HEK293T (cell line): ENCODE data around the gene RAB40B.

Experiments
- ARNT ChIP-seq: fragments of 450-650 bp; IDR thresholded peaks from 2 replicates; pipeline ENCODE4 v1.6.1; 2017; ENCODE audit warnings: mild to moderate bottlenecking
- BHLHE40 ChIP-seq: fragments of 450-650 bp; IDR thresholded peaks from 2 replicates; pipeline ENCODE4 v1.6.1; 2016; ENCODE audit warnings: mild to moderate bottlenecking, moderate library complexity, borderline replicate concordance
- CTBP1 ChIP-seq: fragments of 450-650 bp; IDR thresholded peaks from 2 replicates; pipeline ENCODE4 v1.6.1; 2016; ENCODE audit warnings: borderline replicate concordance
- FOXA1 ChIP-seq: fragments of 450-650 bp; IDR thresholded peaks from 2 replicates; pipeline ENCODE4 v1.6.1; 2016; ENCODE audit warnings: mild to moderate bottlenecking
- FOXM1 ChIP-seq: fragments of 450-650 bp; IDR thresholded peaks from 2 replicates; pipeline ENCODE4 v1.6.1; 2017; ENCODE audit warnings: mild to moderate bottlenecking, borderline replicate concordance
- LEF1 ChIP-seq: fragments of 450-650 bp; IDR thresholded peaks from 2 replicates; pipeline ENCODE4 v1.6.1; 2017; ENCODE audit warnings: mild to moderate bottlenecking, borderline replicate concordance
- SP1 ChIP-seq: fragments of 450-650 bp; IDR thresholded peaks from 2 replicates; pipeline ENCODE4 v1.6.1; 2017
- SUZ12 ChIP-seq: fragments of 450-650 bp; IDR thresholded peaks from 2 replicates; pipeline ENCODE4 v1.6.1; 2016; ENCODE audit warnings: mild to moderate bottlenecking
- TARDBP ChIP-seq: fragments of 450-650 bp; IDR thresholded peaks from 2 replicates; pipeline ENCODE4 v1.6.1; 2016
- ZNF384 ChIP-seq: fragments of 450-650 bp; IDR thresholded peaks from 2 replicates; pipeline ENCODE4 v1.6.1; 2016

DNA sequence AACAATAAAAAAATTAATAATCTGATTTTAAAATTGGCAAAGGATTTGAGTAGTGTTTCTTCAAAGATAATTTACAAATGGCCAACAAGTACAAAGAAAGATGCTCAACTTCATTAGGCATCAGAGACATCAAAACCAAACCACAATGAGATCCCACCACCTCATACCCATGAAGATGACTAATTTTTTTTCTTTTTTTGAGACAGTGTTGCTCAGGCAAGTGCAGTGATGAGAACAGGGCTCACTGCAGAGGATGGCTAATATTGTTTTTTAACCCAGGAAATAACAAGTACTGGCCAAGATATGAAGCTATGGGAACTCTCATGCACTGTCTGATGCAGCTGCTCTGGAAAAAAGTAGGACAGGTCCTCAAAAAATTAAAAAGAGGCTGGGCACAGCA is 65.2 kb downstream of the RAB40B start:
- TF ChIP-seq ZNF384: no peak
- no peak for TF ChIP-seq SP1
- no peak for TF ChIP-seq ARNT
- no peak for TF ChIP-seq SUZ12
- no peak for TF ChIP-seq FOXM1
- no peak for TF ChIP-seq FOXA1
- TF ChIP-seq CTBP1: no peak
- TF ChIP-seq BHLHE40: no peak
- no peak for TF ChIP-seq TARDBP
- TF ChIP-seq LEF1: no peak
